Astrocyte of the spinal cord (primary cell): Measurements from ENCODE around the gene DUS1L.

ENCODE experiments used
- DNase-seq: peaks from one replicate; pipeline ENCODE4 v3.0.0; 2011; ENCODE audit warnings: low read depth, low spot score
- H3K4me3 ChIP-seq: 2 replicates; pipeline ENCODE4 v1.5.1; 2011; ENCODE audit warnings: low read depth, mild to moderate bottlenecking, low read length, moderate library complexity
- in situ Hi-C: cut with HindIII; loops from 2 replicates; pipeline ENCODE4 v1.10.0; 2017; ENCODE audit warnings: low sequenced_read_pairs
- TF ChIP-seq, protein P1 (sequence below): IDR thresholded peaks from 2 replicates; pipeline ENCODE4 v1.5.1; 2012; ENCODE audit warnings: low read depth, mild to moderate bottlenecking, low read length, inconsistent platforms

Gene DUS1L

DNA sequence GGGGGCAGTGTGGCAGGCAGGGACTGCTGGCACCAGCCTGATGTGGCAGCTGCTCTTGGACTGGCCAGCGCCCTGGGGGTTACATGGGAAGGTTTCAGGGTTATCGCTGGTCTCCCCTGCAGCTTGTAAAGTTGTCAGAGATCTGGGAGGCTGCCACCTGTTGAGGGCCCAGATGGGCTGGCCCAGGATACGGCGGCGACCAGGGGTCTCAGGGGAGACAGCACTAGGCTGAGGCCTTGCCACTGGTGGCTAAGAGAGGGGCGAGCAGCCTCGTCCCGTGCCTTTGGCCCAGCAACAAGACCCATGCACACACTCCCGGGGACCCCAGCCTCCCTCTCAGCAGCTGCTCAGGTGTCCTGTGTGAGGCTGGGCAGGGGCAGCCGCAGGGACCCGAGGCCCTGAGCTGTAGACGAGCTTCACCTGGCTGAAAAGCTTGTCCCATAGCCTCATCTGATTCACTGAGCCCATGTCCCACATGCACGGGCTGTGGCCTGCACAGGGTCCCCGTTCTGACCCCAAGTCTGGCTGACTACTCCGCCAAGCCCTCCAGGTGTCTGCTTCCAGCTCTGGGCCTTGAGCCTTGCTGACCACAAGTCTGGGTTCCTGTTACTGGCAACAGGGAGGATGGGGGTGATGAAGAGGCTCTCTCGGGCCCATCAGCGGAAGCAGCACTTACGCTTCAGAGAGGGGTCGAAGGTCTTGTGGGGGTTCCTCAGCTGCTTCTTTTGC, 6.2 kb downstream of the DUS1L start:
- in situ Hi-C loops, result no loop called here
- TF ChIP-seq, protein P1, sequence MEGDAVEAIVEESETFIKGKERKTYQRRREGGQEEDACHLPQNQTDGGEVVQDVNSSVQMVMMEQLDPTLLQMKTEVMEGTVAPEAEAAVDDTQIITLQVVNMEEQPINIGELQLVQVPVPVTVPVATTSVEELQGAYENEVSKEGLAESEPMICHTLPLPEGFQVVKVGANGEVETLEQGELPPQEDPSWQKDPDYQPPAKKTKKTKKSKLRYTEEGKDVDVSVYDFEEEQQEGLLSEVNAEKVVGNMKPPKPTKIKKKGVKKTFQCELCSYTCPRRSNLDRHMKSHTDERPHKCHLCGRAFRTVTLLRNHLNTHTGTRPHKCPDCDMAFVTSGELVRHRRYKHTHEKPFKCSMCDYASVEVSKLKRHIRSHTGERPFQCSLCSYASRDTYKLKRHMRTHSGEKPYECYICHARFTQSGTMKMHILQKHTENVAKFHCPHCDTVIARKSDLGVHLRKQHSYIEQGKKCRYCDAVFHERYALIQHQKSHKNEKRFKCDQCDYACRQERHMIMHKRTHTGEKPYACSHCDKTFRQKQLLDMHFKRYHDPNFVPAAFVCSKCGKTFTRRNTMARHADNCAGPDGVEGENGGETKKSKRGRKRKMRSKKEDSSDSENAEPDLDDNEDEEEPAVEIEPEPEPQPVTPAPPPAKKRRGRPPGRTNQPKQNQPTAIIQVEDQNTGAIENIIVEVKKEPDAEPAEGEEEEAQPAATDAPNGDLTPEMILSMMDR, result no peak
- no peak overlapping the region for H3K4me3 ChIP-seq
- DNase-seq, result no peak

DNA sequence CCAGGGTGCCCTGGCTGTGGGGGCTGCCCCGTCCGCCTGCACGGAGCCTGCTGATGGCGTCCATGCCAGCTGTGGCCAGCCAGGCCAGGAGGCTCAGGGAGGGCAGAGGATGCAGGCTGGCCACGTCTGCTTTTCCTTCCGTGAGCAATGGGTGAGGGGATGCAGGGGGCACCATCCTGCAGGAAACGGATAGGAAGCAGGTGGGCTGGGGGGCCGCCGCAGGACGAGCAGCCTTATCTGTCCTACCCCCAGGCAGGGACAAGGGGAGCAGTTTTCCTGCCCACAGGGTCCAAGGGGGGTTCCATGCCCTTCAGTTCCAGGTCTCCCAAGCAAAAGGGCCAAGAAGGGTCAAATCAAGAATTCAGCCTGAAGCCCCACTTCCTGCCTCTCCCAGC, 6.8 kb downstream of the DUS1L start:
- in situ Hi-C loops, result no loop called here
- H3K4me3 ChIP-seq, result no peak overlapping the region
- TF ChIP-seq, protein P1, result no peak
- no peak for DNase-seq

DNA sequence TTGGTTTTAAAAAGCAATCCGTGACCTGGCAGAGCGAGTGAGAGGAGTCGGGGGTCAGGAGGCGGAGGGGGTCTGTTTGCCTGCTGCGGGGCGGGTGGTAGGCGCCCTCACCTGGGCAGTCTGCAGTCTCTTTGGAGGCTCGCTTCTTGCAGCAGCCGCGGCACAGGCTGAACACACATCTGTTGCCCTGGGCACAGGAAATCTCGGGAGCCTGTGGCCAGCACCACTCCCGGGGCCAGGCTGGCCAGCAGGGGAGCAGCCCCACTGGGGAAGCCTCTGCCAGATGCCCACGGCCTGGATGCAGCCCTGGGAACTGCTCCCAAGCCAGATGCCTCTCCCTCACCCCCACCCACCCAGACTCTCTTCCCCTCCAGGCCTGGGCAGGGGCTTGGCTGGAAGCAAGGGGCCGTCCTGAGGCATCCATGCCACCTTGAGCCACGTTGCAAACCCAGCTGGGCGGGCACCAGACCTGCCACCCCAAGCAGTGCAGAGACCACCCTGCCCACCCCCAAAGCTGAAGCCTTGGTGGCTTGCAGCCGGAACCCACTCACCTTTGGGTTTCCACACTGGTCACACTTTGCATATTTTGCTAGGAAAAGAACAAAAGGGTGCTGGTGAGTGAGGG, 7.3 kb downstream of the DUS1L start:
- in situ Hi-C loops, result no loop called here
- DNase-seq, result no peak
- no peak overlapping the region for H3K4me3 ChIP-seq
- TF ChIP-seq, protein P1, result no peak

DNA sequence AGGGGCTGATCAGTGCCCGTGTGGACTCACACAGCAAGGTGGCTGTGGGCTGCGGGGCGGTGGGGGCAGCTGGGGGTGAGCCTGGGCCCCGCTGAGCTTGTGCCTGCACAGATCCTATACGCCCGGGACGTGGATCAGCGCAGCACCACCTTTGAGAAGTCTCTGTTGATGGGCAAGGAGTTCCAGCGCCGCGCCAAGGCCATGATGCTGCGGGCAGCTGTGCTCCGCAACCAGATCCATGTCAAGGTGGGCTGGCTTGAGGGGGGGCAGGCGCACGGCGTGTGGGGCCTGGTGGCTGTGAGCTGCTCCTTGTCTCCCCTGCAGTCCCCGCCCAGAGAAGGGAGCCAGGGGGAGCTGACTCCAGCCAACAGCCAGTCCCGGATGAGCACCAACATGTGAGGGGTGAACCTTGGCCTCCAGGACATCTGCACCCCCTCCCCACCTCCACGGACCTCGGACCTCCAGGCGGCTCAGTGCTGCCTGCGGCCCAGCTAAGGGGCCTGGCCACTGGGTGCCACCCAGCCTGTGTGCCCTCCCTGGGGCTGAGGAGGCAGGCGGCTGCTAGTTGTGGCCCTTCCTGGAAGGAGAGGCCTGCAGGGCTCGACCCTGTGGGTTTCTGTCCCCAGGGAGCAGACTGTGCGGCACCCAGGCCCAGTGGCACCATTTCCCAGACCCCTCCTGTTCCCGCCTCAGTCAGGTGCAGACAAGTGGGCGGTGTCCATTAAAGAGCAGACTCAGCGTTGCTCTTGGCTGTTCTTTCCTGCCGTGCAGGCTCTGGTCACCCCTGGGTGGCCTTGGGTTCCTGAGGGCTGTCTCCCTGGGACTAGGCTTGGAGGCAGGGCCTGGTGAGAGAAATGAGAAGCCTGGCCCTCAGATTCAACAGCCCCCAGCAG, 8.6 kb downstream of the DUS1L start:
- H3K4me3 ChIP-seq, result no peak overlapping the region
- TF ChIP-seq, protein P1, result no peak
- in situ Hi-C loops, result no loop called here
- DNase-seq, result no peak

DNA sequence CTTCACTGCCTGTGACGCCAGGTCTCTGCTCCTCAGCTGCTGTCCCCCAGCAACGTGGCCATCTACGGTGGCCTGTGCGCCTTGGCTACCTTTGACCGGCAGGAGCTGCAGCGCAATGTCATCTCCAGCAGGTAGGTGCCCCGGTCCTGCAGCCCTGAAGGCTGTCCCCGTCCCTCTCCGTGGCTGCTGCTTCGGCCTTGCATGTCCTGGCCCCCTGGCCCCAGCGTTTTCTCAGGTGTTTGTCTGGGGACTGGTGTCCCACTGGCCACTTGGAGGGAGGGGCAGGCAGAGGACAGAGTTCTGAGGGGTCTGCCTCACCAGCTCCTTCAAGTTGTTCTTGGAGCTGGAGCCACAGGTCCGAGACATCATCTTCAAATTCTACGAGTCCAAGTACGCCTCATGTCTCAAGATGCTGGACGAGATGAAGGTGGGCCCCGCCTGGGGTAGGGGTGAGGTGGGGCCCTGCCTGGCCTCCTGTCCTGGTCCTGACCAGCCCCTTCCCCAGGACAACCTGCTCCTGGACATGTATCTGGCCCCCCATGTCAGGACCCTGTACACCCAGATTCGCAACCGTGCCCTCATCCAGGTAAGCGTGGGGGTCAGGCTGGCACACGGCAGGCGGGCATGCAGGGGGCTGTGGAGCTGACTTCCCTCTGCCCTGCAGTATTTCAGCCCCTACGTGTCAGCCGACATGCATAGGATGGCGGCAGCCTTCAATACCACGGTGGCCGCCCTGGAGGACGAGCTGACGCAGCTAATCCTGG, 9.5 kb downstream of the DUS1L start:
- no peak overlapping the region for H3K4me3 ChIP-seq
- no peak for DNase-seq
- TF ChIP-seq, protein P1, result no peak
- in situ Hi-C loops, result no loop called here
